ENCODE results near the gene MOGAT3.

Gene MOGAT3

DNA sequence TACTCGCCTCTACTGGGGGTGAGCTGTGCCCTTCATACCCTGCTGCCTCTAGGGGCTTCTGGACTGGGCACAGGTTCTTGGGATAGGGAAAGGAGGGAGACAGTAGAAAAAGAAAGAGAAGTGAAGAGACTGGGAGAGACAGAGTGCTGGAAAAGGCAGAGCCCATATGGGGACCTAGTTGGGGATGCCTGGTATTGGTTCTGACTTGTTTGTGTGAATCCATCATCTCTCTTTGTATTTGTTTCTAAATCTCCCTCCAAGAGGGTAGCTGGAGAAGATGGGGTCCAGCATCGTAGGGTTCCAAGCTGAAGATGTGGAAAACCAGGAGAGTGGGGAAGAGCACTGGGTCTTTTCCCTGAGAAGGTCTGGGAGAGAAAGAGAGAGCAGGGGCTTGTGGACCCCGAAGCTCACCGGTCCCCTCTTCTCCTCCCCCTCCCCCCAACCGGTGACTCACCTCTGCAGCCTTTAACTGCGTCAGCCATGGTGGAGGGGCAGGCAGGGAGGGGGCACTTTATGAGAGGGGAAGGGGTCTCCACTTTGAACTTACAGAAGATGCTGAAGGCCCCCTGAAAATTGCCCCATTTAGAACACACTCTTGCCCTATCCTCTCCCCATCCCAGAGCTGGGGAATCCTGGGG is 32.3 kb downstream of the MOGAT3 start:
- no peak overlapping the region for H3K9ac ChIP-seq (ENCODE audit: low read length in 5 of 5)
- no peaks in the 10 kb centered on the region for H3K9me3 ChIP-seq (ENCODE audit: control insufficient read depth in 5 of 5, low read length in 5 of 5)
- no peak overlapping the region for H3K27ac ChIP-seq (ENCODE audit: low read depth, low read length)
- peaks cover 78 to 89% (median 88%) of the 10 kb centered on the region in 5 donors for H3K27me3 ChIP-seq (ENCODE audit: control insufficient read depth in 5 of 5, insufficient read depth in 4 of 5, low read length in 5 of 5)
- H3K4me3 ChIP-seq (ENCODE audit: low read depth in 1 of 5, low read length in 5 of 5), result no peak overlapping the region
- no peaks in the 10 kb centered on the region for H3K36me3 ChIP-seq (ENCODE audit: control insufficient read depth in 5 of 5, insufficient read depth in 5 of 5, low read length in 5 of 5)
- H3K4me1 ChIP-seq (ENCODE audit: control insufficient read depth in 5 of 5, insufficient read depth in 5 of 5, low read length in 5 of 5), result peaks cover 0 to 49% (median 42%) of the 10 kb centered on the region in 5 donors

DNA sequence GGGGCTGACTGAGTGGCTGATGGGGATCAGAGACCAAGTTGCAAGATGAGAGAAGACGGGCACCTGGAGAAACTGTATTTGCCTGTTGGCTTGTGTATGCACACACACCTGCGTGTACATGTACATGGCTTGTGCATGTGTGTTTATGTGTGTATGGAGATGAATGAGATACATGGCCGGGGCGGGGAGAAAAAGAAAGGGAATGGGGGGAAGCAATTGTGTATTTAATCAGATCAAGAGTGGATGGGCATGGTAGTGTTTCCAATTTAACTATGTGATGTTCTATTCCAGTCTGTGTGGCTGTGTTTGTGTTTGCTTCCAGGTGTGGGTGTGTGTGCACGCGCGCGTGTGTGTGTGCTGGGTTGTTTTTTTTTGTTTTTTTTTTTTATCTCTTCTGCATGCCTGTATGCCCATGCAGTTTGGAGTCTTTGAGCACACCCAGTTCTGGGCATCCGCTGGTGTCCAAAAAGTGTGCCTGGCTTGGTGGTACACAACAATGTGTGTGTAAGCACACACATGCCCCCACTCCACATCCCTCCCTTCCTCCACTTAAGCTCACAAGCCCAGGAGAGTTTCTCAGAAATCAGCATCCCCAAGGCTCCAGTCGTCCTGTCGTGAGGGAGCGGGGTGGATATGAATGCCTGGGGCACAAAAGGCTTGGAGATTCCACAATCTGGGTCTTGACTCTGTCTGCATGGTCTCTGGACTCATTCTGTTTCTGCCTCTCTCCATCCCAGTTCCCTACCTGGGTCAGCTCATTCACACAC is 33.0 kb downstream of the MOGAT3 start:
- Histone ChIP-seq H3K4me1 (ENCODE audit: control insufficient read depth in 5 of 5, insufficient read depth in 5 of 5, low read length in 5 of 5) (peaks cover 0 to 48% (median 42%) of the 10 kb centered on the region in 5 donors), H3K27me3 (ENCODE audit: control insufficient read depth in 5 of 5, insufficient read depth in 4 of 5, low read length in 5 of 5) (peaks cover 72 to 85% (median 82%) of the 10 kb centered on the region in 5 donors), H3K4me3 (ENCODE audit: low read depth in 1 of 5, low read length in 5 of 5) (no peak overlapping the region), H3K9me3 (ENCODE audit: control insufficient read depth in 5 of 5, low read length in 5 of 5) (no peaks in the 10 kb centered on the region), H3K27ac (ENCODE audit: low read depth, low read length) (no peak overlapping the region), H3K9ac (ENCODE audit: low read length in 5 of 5) (no peak overlapping the region), H3K36me3 (ENCODE audit: control insufficient read depth in 5 of 5, insufficient read depth in 5 of 5, low read length in 5 of 5) (no peaks in the 10 kb centered on the region)

DNA sequence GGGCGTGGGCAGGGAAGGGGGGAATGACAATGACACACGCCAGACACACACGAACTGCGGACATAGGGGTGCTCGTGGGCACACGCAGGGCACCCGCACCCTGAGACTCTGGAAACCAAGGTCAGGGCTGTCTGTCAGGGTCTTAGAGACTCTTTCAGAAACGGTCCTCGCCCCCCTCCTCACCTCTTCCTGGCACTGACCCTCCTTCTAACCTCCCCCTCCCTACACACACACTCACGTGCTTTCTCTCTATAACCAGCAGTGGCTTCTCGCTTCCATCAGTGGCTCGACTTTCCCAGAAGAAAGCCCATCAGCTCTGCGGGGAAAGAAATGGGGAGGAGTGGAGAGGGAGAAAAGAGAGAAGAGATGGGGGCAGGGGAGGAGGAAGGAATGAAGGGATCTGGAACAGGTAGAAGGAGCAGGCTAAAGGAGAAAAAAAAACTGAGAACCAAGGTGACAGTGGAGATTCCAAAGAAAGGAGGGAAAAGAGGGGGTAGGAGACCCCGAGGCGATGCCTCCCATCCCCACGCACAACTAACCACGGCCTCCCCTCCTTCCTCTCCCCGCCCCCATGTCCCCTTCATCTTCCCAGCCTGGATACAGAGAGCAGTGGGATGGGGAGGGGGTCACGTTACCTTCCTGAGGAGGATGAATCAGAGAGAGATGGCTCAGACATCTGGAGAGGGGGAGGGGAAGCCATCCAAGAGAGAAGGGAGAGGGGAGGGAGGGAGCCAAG is 33.8 kb downstream of the MOGAT3 start:
- Histone ChIP-seq H3K36me3 (ENCODE audit: control insufficient read depth in 5 of 5, insufficient read depth in 5 of 5, low read length in 5 of 5) (no peaks in the 10 kb centered on the region), H3K4me1 (ENCODE audit: control insufficient read depth in 5 of 5, insufficient read depth in 5 of 5, low read length in 5 of 5) (peaks cover 0 to 48% (median 43%) of the 10 kb centered on the region in 5 donors), H3K27me3 (ENCODE audit: control insufficient read depth in 5 of 5, insufficient read depth in 4 of 5, low read length in 5 of 5) (peaks cover 64 to 82% (median 77%) of the 10 kb centered on the region in 5 donors), H3K9ac (ENCODE audit: low read length in 5 of 5) (no peak overlapping the region), H3K27ac (ENCODE audit: low read depth, low read length) (no peak overlapping the region), H3K9me3 (ENCODE audit: control insufficient read depth in 5 of 5, low read length in 5 of 5) (no peaks in the 10 kb centered on the region), H3K4me3 (ENCODE audit: low read depth in 1 of 5, low read length in 5 of 5) (no peak overlapping the region)

DNA sequence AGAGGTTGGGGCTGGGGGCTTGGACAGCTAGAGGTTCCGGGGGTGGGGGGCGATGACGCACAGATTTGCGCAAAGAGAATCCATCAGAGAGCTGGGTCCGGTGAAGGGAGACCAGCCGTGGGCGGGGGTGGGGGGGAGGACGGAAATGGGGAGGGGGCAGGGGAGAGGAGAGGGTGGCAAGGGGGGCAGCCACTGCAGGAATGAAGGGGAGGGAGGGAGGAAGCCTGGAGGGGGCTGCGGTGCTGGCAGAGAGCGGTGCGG is 34.3 kb downstream of the MOGAT3 start:
- no peak overlapping the region for H3K9ac ChIP-seq (ENCODE audit: low read length in 5 of 5)
- H3K27ac ChIP-seq (ENCODE audit: low read depth, low read length), result no peak overlapping the region
- H3K9me3 ChIP-seq (ENCODE audit: control insufficient read depth in 5 of 5, low read length in 5 of 5), result no peaks in the 10 kb centered on the region
- peaks cover 59 to 81% (median 76%) of the 10 kb centered on the region in 5 donors for H3K27me3 ChIP-seq (ENCODE audit: control insufficient read depth in 5 of 5, insufficient read depth in 4 of 5, low read length in 5 of 5)
- H3K36me3 ChIP-seq (ENCODE audit: control insufficient read depth in 5 of 5, insufficient read depth in 5 of 5, low read length in 5 of 5), result peaks cover 0 to under 1% (median 0%) of the 10 kb centered on the region in 5 donors
- peaks cover 0 to 43% (median 40%) of the 10 kb centered on the region in 5 donors for H3K4me1 ChIP-seq (ENCODE audit: control insufficient read depth in 5 of 5, insufficient read depth in 5 of 5, low read length in 5 of 5)
- no peak overlapping the region for H3K4me3 ChIP-seq (ENCODE audit: low read depth in 1 of 5, low read length in 5 of 5)

DNA sequence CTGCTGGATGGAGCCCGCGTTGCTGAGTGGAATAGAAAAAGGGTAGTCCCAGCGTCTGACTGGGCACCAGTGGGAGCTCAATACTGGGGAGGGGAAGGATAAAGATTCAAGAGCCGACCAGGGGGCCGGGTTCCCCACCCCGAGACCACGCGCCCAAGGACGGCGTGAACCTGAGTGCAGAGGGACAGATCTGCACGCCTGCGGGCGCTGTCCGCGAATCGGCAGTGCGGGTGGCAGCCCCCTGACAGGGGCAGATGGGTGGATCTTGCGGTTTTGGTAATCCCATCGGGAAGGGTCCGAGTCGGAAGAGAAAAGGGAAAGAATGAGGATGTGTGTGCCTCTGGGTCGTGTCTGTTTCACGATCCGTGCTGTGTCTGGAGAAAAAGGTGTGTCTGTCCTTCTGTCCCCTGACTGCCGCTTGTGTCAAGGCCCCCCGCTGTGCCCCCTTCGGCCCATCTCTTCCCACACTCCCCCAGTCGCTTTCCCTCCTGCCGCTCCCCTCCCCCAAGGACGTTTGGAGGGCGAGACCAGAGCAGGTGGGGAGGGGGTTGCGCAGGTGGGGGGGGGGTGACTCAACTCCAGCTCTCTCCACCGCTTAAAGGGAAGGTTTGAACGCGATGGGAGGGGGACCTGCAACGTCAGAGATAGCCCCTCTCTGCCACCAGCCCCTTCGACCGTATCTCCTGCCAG is 34.7 kb downstream of the MOGAT3 start:
- Histone ChIP-seq H3K36me3 (ENCODE audit: control insufficient read depth in 5 of 5, insufficient read depth in 5 of 5, low read length in 5 of 5) (peaks cover 0 to 3% (median 0%) of the 10 kb centered on the region in 5 donors), H3K4me1 (ENCODE audit: control insufficient read depth in 5 of 5, insufficient read depth in 5 of 5, low read length in 5 of 5) (peaks cover 0 to 43% (median 39%) of the 10 kb centered on the region in 5 donors), H3K4me3 (ENCODE audit: low read depth in 1 of 5, low read length in 5 of 5) (peak overlapping the region in 4 of 5 donors; percentile 21 to 41 (median 30)), H3K9ac (ENCODE audit: low read length in 5 of 5) (no peak overlapping the region), H3K27ac (ENCODE audit: low read depth, low read length) (no peak overlapping the region), H3K9me3 (ENCODE audit: control insufficient read depth in 5 of 5, low read length in 5 of 5) (no peaks in the 10 kb centered on the region), H3K27me3 (ENCODE audit: control insufficient read depth in 5 of 5, insufficient read depth in 4 of 5, low read length in 5 of 5) (peaks cover 55 to 81% (median 73%) of the 10 kb centered on the region in 5 donors)

DNA sequence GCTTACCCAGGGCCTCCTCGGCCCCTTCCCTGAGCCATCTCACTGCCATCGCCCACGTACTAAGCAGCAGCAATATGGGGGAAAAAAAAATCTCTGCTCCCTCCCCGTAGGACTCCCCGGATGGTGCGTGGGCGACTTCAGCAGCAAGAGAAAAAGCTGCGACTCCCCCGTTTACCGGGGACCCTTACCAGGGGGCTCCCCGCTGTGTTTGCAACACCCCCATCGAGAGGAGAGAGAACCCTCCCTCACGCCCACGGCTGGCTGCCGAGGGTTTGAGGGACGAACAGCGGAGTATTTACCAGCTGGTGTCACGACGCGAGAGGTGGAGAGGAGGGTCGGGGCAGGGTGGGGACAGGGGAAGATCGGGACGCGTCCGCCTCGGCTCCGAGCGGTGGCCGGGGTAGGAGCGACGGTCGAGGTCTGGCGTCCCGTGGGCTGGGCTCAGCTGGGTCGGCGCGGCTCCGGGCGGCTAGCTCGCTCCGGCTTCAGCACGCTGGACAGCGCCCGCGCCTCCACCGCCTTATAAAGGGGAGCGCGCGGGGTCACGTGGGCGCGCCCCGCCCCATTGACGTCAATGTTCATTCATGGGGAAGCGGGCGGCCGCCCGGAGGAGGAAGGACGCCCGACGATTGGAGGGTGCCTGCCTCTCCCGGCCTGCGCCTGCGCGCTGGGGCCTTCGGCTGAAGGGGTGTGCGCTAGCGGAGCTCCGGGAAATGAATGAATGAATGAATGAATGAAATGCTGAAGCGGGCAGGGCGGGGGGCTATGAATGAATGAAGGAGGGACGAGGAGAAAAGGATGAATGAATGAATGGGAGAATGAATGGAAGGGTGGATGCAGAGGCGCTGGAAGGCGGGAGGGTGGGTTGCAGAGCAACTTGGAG is 35.5 kb downstream of the MOGAT3 start, which contains the start of gene VGF:
VGF (minus strand) TSS at position 495 of the 883 bp plus-strand sequence. CDS start 726 bp downstream, outside the sequence.
- H3K4me3 ChIP-seq (ENCODE audit: low read depth in 1 of 5, low read length in 5 of 5), result peak within 1 kb of the TSS; percentile 15 to 49 (median 34)
- H3K4me1 ChIP-seq (ENCODE audit: control insufficient read depth in 5 of 5, insufficient read depth in 5 of 5, low read length in 5 of 5), result peaks cover 0 to 43% (median 39%) of the 10 kb centered on the region in 5 donors
- H3K9me3 ChIP-seq (ENCODE audit: control insufficient read depth in 5 of 5, low read length in 5 of 5), result no peaks in the 10 kb centered on the region
- no peak within 1 kb of the TSS for H3K27ac ChIP-seq (ENCODE audit: low read depth, low read length)
- no peak within 1 kb of the TSS for H3K9ac ChIP-seq (ENCODE audit: low read length in 5 of 5)
- H3K36me3 ChIP-seq (ENCODE audit: control insufficient read depth in 5 of 5, insufficient read depth in 5 of 5, low read length in 5 of 5), result peaks cover 0 to 7% (median 4%) of the 10 kb centered on the region in 5 donors
- H3K27me3 ChIP-seq (ENCODE audit: control insufficient read depth in 5 of 5, insufficient read depth in 4 of 5, low read length in 5 of 5), result peaks cover 47 to 73% (median 65%) of the 10 kb centered on the region in 5 donors

DNA sequence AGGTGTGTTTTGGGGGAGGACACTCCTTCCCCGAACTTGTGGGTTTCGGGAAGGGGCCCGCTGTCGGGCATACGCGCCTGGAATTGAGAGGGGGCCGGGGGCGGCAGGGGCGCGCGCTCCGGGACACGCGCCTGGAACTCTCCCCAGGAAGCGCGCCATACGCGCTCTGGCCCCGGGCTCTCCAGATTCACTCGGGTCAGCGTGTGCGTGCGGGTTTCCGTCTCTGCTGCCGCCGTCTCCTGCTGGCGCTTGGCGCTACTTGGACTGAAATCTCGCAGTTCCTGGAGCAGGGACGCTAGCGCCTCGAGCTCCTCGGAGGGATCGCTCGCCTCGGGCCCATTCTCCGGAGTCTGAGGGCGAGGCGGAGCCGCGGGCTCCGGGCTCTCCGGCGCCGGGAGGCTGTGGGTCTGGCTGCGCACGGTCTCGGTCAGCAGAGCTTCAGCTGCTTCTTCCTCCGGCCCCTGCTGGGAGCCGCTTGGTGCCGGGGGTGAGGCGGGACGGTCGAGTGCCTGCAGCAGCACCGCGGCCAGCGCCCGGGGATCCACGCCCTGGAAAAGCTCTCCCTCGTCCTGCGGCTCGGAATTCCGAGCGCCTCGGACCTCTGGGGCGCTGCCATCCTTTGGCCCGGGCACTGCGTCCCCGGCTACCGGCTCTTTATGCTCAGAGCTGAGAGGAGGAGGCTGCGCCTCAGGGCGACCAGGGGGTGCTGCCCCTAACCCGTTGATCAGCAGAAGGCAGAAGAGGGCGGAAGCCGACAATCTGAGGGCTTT is 36.6 kb downstream of the MOGAT3 start:
- H3K27me3 ChIP-seq (ENCODE audit: control insufficient read depth in 5 of 5, insufficient read depth in 4 of 5, low read length in 5 of 5), result peaks cover 40 to 66% (median 55%) of the 10 kb centered on the region in 5 donors
- no peaks in the 10 kb centered on the region for H3K9me3 ChIP-seq (ENCODE audit: control insufficient read depth in 5 of 5, low read length in 5 of 5)
- H3K9ac ChIP-seq (ENCODE audit: low read length in 5 of 5), result no peak overlapping the region
- H3K4me1 ChIP-seq (ENCODE audit: control insufficient read depth in 5 of 5, insufficient read depth in 5 of 5, low read length in 5 of 5), result peaks cover 0 to 39% (median 36%) of the 10 kb centered on the region in 5 donors
- peaks cover 0 to 17% (median 14%) of the 10 kb centered on the region in 5 donors for H3K36me3 ChIP-seq (ENCODE audit: control insufficient read depth in 5 of 5, insufficient read depth in 5 of 5, low read length in 5 of 5)
- H3K27ac ChIP-seq (ENCODE audit: low read depth, low read length), result no peak overlapping the region
- H3K4me3 ChIP-seq (ENCODE audit: low read depth in 1 of 5, low read length in 5 of 5), result peak overlapping the region in 2 of 5 donors; percentile 42 to 49

DNA sequence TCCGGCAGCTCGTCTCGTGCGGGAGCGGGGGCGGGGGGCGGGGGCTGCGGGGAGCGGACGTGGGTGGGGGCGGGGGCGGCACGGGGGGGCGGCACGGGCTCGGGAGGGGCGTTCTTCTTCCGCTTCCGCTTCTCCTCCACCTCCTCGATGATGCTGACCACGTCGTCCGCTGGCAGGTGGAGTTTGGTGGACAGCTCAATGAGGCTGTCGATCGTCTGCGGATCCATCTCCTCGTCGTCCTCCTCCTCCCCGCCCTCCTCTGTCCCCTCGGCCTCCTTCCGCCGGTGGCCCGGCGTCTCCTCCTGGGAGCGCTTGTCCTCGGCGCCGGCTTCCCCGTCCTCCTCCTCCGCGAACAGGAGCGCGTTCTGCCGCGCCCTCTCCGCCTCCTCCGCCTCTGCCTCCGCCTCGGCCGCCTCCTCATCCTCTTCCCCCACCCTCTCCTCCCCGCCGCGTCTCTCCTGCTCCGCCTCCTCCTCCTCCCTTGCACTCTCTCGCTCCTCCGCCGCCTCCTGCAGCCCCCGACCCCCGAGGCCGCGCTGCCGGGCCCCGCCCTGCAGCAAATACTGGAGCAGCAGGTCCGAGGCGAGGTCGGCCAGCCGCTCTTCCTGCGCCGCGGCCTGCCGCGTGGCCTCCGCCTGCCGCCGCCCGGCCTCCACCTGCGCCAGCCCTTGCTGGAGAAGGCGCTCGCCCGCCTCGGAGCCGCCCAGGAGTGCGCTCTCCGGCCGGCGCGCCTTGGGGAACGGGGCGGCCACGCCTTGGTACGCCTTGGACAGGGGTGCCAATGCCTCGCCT is 37.4 kb downstream of the MOGAT3 start:
- Histone ChIP-seq H3K27ac (ENCODE audit: low read depth, low read length) (no peak overlapping the region), H3K27me3 (ENCODE audit: control insufficient read depth in 5 of 5, insufficient read depth in 4 of 5, low read length in 5 of 5) (peaks cover 34 to 62% (median 49%) of the 10 kb centered on the region in 5 donors), H3K36me3 (ENCODE audit: control insufficient read depth in 5 of 5, insufficient read depth in 5 of 5, low read length in 5 of 5) (peaks cover 0 to 24% (median 20%) of the 10 kb centered on the region in 5 donors), H3K9me3 (ENCODE audit: control insufficient read depth in 5 of 5, low read length in 5 of 5) (no peaks in the 10 kb centered on the region), H3K4me1 (ENCODE audit: control insufficient read depth in 5 of 5, insufficient read depth in 5 of 5, low read length in 5 of 5) (peaks cover 0 to 39% (median 36%) of the 10 kb centered on the region in 5 donors), H3K4me3 (ENCODE audit: low read depth in 1 of 5, low read length in 5 of 5) (peak overlapping the region in 4 of 5 donors; percentile 36 to 55 (median 40)), H3K9ac (ENCODE audit: low read length in 5 of 5) (no peak overlapping the region)

All from subcutaneous abdominal adipose tissue (tissue), 5 donors.